K562 (cell line): ENCODE results near the gene PTPRE. TPM values are rescaled to one million over a fixed set of nuclear protein-coding genes. Genes with fewer than 3 reads are reported as not detected.

Source experiments
- ATAC-seq: fragments of 200-7000 bp; cut with Tn5 transposase; 3 replicates; pipeline ENCODE4 v1.9.1; 2020; ENCODE audit warnings: moderate library complexity
- BruUV-seq: library from RNA; stranded (reverse); fragments of 400-500 nt; replicated peaks from 2 replicates; lab custom pipeline; 2021; lab: Mats Ljungman, UMichigan
- CTCF ChIA-PET: fragments of 300-600 bp; formaldehyde crosslinking; extraction: SDS; loops from one replicate; lab custom pipeline; 2021; ENCODE audit warnings: low intra/inter-chr PET ratio; lab: Yijun Ruan, JAX
- POLR2A ChIA-PET: fragments of 300-600, 350-650 bp; sonication (Branson Sonifier 250); formaldehyde crosslinking; extraction: SDS; loops from one replicate; lab custom pipeline; 2021; ENCODE audit warnings: antibody characterized with exemption, inconsistent platforms; lab: Yijun Ruan, JAX
- DNase-seq, 4 experiments: peaks; one replicate each; pipeline versions ENCODE4 v3.0.0 to v3.0.0-alpha.2; 2011 to 2018; ENCODE audit warnings: low spot score in 3 of 4, mixed read lengths in 3 of 4; ENCODE audit errors: extremely low read depth in 1 of 4
- FAIRE-seq: peaks from 2 replicates; lab custom pipeline; 2011; peaks lifted over from hg19 to GRCh38; lab: Jason Lieb, UNC
- H2AFZ ChIP-seq: 2 replicates; pipeline ENCODE4 v1.6.0; 2011; ENCODE audit warnings: low read depth, low read length, control low read depth, inconsistent platforms
- H3K27ac ChIP-seq: fragments of 200-600 bp; 3 replicates; pipeline ENCODE4 v1.8.0; 2011; ENCODE audit warnings: low read depth, mild to moderate bottlenecking, control low read depth, inconsistent platforms, low read length, moderate library complexity, mixed read lengths; ENCODE audit errors: extremely low read depth
- H3K27me3 ChIP-seq, 2 experiments: fragments of 300-600 bp in 1 of 2; 2 replicates in 1 of 2; 3 replicates in 1 of 2; pipeline versions ENCODE4 v1.6.0 to v1.8.0; 2011; ENCODE audit warnings: inconsistent platforms in 2 of 2, low read length in 2 of 2, mild to moderate bottlenecking in 1 of 2, mixed read lengths in 1 of 2, moderate library complexity in 1 of 2; ENCODE audit not compliant: control insufficient read depth in 2 of 2, insufficient read depth in 2 of 2
- H3K36me3 ChIP-seq: fragments of 300-600 bp; 3 replicates; pipeline ENCODE4 v1.8.0; 2011; ENCODE audit warnings: mild to moderate bottlenecking, low read length, inconsistent platforms; ENCODE audit not compliant: control insufficient read depth, insufficient read depth
- H3K4me1 ChIP-seq, 2 experiments: fragments of 200-600 bp in 1 of 2; replicated peaks in 1 of 2; 2 replicates in 1 of 2; 3 replicates in 1 of 2; pipeline versions ENCODE4 v1.5.1 to v1.8.0; 2011; ENCODE audit warnings: inconsistent platforms in 2 of 2, low read length in 2 of 2, mild to moderate bottlenecking in 1 of 2, mixed read lengths in 1 of 2, moderate library complexity in 1 of 2; ENCODE audit not compliant: control insufficient read depth in 2 of 2, insufficient read depth in 2 of 2
- H3K4me2 ChIP-seq: 2 replicates; pipeline ENCODE4 v1.6.1; 2011; ENCODE audit warnings: low read length, control low read depth, inconsistent platforms, mixed read lengths; ENCODE audit not compliant: insufficient read depth
- H3K4me3 ChIP-seq: fragments of 200-600 bp; sonication (generic), shearing (Covaris generic); 2 replicates; pipeline ENCODE4 v1.5.1; 2016; ENCODE audit warnings: control low read depth, inconsistent platforms
- H3K79me2 ChIP-seq: fragments of 200-600 bp; 3 replicates; pipeline ENCODE4 v1.8.0; 2011; ENCODE audit warnings: low read length, inconsistent platforms; ENCODE audit not compliant: control insufficient read depth, insufficient read depth
- H3K9ac ChIP-seq, 2 experiments: 2 replicates each; pipeline versions ENCODE4 v1.6.0 to v1.6.1; 2011; ENCODE audit warnings: low read depth in 2 of 2, low read length in 2 of 2, control low read depth in 1 of 2, inconsistent platforms in 1 of 2, mild to moderate bottlenecking in 1 of 2, mixed read lengths in 1 of 2; ENCODE audit not compliant: insufficient read depth in 1 of 2
- H3K9me1 ChIP-seq: one replicate; pipeline ENCODE4 v1.6.0; 2011; ENCODE audit warnings: inconsistent platforms, mild to moderate bottlenecking, low read length, moderate library complexity; ENCODE audit not compliant: control insufficient read depth, insufficient read depth
- H3K9me3 ChIP-seq: replicated peaks from 2 replicates; pipeline ENCODE4 v1.5.1; 2011; ENCODE audit warnings: low read depth, low read length, inconsistent platforms; ENCODE audit not compliant: control insufficient read depth, insufficient read depth
- H4K20me1 ChIP-seq: replicated peaks from 2 replicates; pipeline ENCODE4 v1.6.1; 2011; ENCODE audit warnings: low read length, inconsistent platforms, mixed read lengths; ENCODE audit not compliant: control insufficient read depth, insufficient read depth
- DPF2 ChIP-seq: fragments of 450-650 bp; IDR thresholded peaks from 2 replicates; pipeline ENCODE4 v1.6.1; 2016
- ETS1 ChIP-seq: conservative IDR thresholded peaks from 2 replicates; pipeline ENCODE4 v1.6.1; 2011; ENCODE audit warnings: low read depth, mild to moderate bottlenecking, low read length; ENCODE audit not compliant: control insufficient read depth
- LARP7 ChIP-seq: fragments of 450-650 bp; IDR thresholded peaks from 2 replicates; pipeline ENCODE4 v1.6.1; 2016
- NR0B1 ChIP-seq: fragments of 450-650 bp; IDR thresholded peaks from one replicate; pipeline ENCODE4 v1.6.1; 2018; ENCODE audit warnings: mild to moderate bottlenecking, moderate library complexity; ENCODE audit not compliant: partially characterized antibody
- RB1 ChIP-seq: fragments of 450-650 bp; IDR thresholded peaks from 2 replicates; pipeline ENCODE4 v1.6.1; 2017; ENCODE audit warnings: low read depth, mild to moderate bottlenecking
- ZBTB9 ChIP-seq: fragments of 450-650 bp; formaldehyde crosslinking; IDR thresholded peaks from 2 replicates; pipeline ENCODE4 v1.4.0; 2020; ENCODE audit warnings: mild to moderate bottlenecking, moderate library complexity
- ZNF316 ChIP-seq: fragments of 450-650 bp; IDR thresholded peaks from 2 replicates; pipeline ENCODE4 v1.6.1; 2016
- ZNF507 ChIP-seq: conservative IDR thresholded peaks from 2 replicates; pipeline ENCODE4 v1.6.1; 2017; ENCODE audit warnings: missing genetic modification characterization, missing compliant biosample characterization
- WGBS: fragments of 100-300 bp; shearing (Covaris generic); methylation state at CpG from one replicate; pipeline ENCODE4 v1.1.6; 2016; ENCODE audit warnings: low coverage, mixed read lengths; ENCODE audit not compliant: insufficient coverage; ENCODE audit errors: missing lambda C conversion rate; 5-methylcytosine and 5-hydroxymethylcytosine counted together
- in situ Hi-C: fragments of 300-500 bp; cut with MboI; formaldehyde crosslinking; loops from 4 replicates; pipeline ENCODE4 v1.15.0; 2018; ENCODE audit warnings: inconsistent platforms, mixed read lengths
- intact Hi-C: fragments of 100-400 bp; cut with micrococcal nuclease; formaldehyde crosslinking; loops from 2 replicates; pipeline ENCODE4 v1.14.2; 2022
- polyA plus RNA-seq, 8 experiments: library from polyadenylated mRNA; depleted of rRNA in 4 of 8; stranded (reverse) in 5 of 8; unstranded in 3 of 8; fragments of >200 nt; fragmentation: Nextera tagmentation in 2 of 8; fragmentation: Illumina TruSeq in 1 of 8; extraction: Ambion mirVana in 2 of 8; extraction: Trizol in 1 of 8; gene quantifications; 2 replicates each; pipeline versions ENCODE4 v1.2.1 to v1.2.3, GENCODE V29; 2011 to 2014; ENCODE audit warnings: inconsistent platforms in 1 of 8, missing spikeins in 1 of 8
- total RNA-seq, 7 experiments: library from RNA; depleted of rRNA in 6 of 7; stranded (reverse); fragments of >200 nt in 6 of 7; fragmentation: Illumina TruSeq in 2 of 7; extraction: Trizol in 2 of 7; gene quantifications; 2 replicates each; pipeline versions ENCODE4 v1.2.1 to v1.2.3, GENCODE V29; 2011 to 2021; ENCODE audit warnings: low replicate concordance in 1 of 7
- TF ChIP-seq, protein P1 (sequence below), 2 experiments: fragments of 450-650 bp in 1 of 2; sonication (generic) in 1 of 2; formaldehyde crosslinking in 1 of 2; IDR thresholded peaks in 1 of 2; conservative IDR thresholded peaks in 1 of 2; 2 replicates each; pipeline versions ENCODE4 v1.6.1 to v1.8.1; 2016 to 2023; ENCODE audit warnings: mild to moderate bottlenecking in 2 of 2, moderate library complexity in 2 of 2, inconsistent platforms in 1 of 2, missing genetic modification reagents in 1 of 2

PTPRE gene
- total and polyA plus RNA-seq, 9 of the 15 experiments (the other 6 are each of a cell fraction or from before 2014, with no cell fraction given) = 0.01 to 0.13 (median 0.04) TPM; not detected in 4

DNA sequence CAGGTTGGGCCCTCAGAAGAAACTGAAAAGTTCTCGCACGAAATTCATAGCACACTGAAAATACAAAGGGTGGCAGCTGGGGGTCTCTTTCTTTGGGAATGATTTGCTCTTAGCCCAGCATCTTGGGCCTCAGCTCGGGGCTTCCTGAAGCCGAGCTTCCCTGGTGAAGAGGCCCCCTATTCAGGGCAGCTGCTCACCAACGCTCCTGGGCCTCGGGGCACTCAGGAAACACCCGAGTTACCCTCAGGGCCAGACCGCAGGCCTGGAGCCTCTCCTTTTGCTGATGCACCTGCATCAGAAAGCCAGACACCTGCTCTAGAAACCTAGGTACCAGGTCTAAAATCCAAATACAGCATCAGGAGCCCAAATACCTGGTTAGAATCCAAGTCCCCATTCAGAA lies 85.5 kb downstream of the PTPRE start (continued):
- TF ChIP-seq ETS1 = no peak
- TF ChIP-seq ZNF507 (tag) = no peak
- TF ChIP-seq ZNF316 = no peak

DNA sequence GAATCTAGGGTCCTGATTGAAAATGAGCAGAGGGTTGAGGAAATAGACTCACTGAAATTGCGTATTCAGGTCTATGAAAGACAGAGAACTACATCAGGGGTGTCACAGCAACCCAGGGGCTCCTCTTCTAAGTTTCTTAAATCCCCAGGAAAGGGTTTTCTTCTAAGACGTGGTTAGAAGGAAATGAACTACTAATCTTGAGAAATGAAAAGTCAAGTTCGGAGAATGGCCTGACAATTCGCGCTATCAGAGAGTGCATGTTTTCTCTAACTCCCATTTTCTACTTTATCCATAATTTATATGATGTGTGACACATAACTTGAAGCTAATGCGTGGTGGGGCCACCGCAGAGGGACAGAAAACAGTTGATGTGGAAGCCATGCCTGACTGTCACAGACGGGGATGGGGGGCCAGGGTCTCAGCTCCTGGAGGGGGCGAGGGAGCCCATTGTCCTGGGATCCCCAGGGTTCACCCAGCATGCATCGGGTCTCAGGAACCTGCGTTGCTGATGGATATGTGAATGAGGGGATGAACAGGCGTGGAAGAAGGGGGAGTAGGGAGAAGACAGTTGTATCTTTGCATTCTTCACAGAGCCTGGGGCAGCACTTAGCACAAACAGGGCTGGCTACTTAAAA lies 86.3 kb downstream of the PTPRE start:
- ChIA-PET POLR2A (no interaction called here), CTCF (no interaction called here)
- WGBS = 2% methylated on average over 11 of the region's 12 CpGs
- no peaks in the 10 kb centered on the region for H3K79me2 ChIP-seq
- TF ChIP-seq LARP7 = no peak
- TF ChIP-seq, protein P1, sequence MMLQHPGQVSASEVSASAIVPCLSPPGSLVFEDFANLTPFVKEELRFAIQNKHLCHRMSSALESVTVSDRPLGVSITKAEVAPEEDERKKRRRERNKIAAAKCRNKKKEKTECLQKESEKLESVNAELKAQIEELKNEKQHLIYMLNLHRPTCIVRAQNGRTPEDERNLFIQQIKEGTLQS (IDR thresholded peaks at IDR 0.05) = no peak
- TF ChIP-seq, protein P1 (CRISPR knock-in tag; conservative IDR thresholded peaks at IDR 0.05) = no peak
- no peak for TF ChIP-seq DPF2
- no peak for TF ChIP-seq ZBTB9
- TF ChIP-seq NR0B1 = no peak
- TF ChIP-seq RB1 = no peak
- H4K20me1 ChIP-seq = no peaks in the 10 kb centered on the region
- no peak overlapping the region for H3K4me3 ChIP-seq
- DNase-seq (no peak), FAIRE-seq (no peak), ATAC-seq (no peak)
- intact Hi-C loops (no loop called here), in situ Hi-C loops (no loop called here)
- H3K9me1 ChIP-seq = no peaks in the 10 kb centered on the region
- H3K36me3 ChIP-seq = no peaks in the 10 kb centered on the region
- peaks cover 0 to 22% of the 10 kb centered on the region in 2 experiments; a peak in 3 of 5 replicates for H3K27me3 ChIP-seq
- no peaks in the 10 kb centered on the region for H3K4me1 ChIP-seq
- H2AFZ ChIP-seq = no peak overlapping the region
- H3K27ac ChIP-seq = no peak overlapping the region
- H3K4me2 ChIP-seq = no peak overlapping the region
- no TSS peak for BruUV-seq
- H3K9me3 ChIP-seq = no peaks in the 10 kb centered on the region
- H3K9ac ChIP-seq = no peak overlapping the region
